Articular chondrocyte of knee joint (primary cell): ENCODE data around the gene ASB14. TPM values are rescaled to one million over a fixed set of nuclear protein-coding genes. Genes with fewer than 3 reads are reported as not detected.

Source experiments
- total RNA-seq: library from RNA; depleted of rRNA; stranded (reverse); fragments of >200 nt; gene quantifications from 2 replicates; pipeline ENCODE4 v1.2.3, GENCODE V29; 2012

Gene ASB14
- under 0.01 and 0.11 TPM in 2 replicates for total RNA-seq

GRCh38 chr3:57292159-57292896, at the start of gene ASB14:
ASB14 (minus strand) TSS chr3:57292685; CDS start chr3:57292033, 652 bp downstream.

GRCh38 chr3:57227204-57227929, 65.1 kb downstream of the ASB14 start, which contains the start of gene APPL1:
APPL1 (plus strand) TSS chr3:57227729; CDS start chr3:57227884, 155 bp downstream.

Other genes with a start within 250 kb of the ASB14 start
- under 0.01 TPM in 1 of 2 replicates, not detected in the other for gene SPATA12, start 232.0 kb downstream of the ASB14 start, total RNA-seq
- gene IL17RD, start 127.3 kb downstream of the ASB14 start, total RNA-seq, result 4.2 and 5.4 TPM in 2 replicates
- 0.52 and 0.65 TPM in 2 replicates for gene HESX1, start 92.7 kb downstream of the ASB14 start, total RNA-seq
- gene APPL1, start 65.0 kb downstream of the ASB14 start, total RNA-seq, result 69.4 and 75.8 TPM in 2 replicates